Natural killer cell treated with Interleukin-12 subunit alpha and Interleukin-12 subunit beta and Interleukin-15 and Interleukin-18, amount 100 ng/mL, for 72 hours (primary cell): ENCODE results near the gene RTL1. TPM values are rescaled to one million over a fixed set of nuclear protein-coding genes. Genes with fewer than 3 reads are reported as not detected.

Experiments
- ATAC-seq, 2 donors: fragments of 150-1000 bp; cut with Tn5 transposase in 1 of 2; sonication (Bioruptor Pico), chemical (Tn5 transposase) in 1 of 2; 2 replicates each; pipeline ENCODE4 v1.10.0; 2021
- DNase-seq: peaks from one replicate; pipeline ENCODE4 v3.0.0; 2022; ENCODE audit warnings: low spot score
- H3K27ac Mint-ChIP-seq, 2 donors: 1 replicate in 1 of 2; 2 replicates in 1 of 2; pipeline ENCODE4 v1.8.0; 2022; ENCODE audit warnings: mixed read lengths in 2 of 2, mild to moderate bottlenecking in 1 of 2, moderate library complexity in 1 of 2
- H3K27me3 Mint-ChIP-seq, 2 donors: 1 replicate in 1 of 2; 2 replicates in 1 of 2; pipeline ENCODE4 v1.8.0; 2022; ENCODE audit warnings: mixed read lengths in 2 of 2
- H3K36me3 Mint-ChIP-seq: one replicate; pipeline ENCODE4 v1.8.0; 2022; ENCODE audit warnings: mixed read lengths
- H3K4me1 Mint-ChIP-seq, 2 donors: 1 replicate in 1 of 2; 2 replicates in 1 of 2; pipeline ENCODE4 v1.8.0; 2022; ENCODE audit warnings: low read depth in 2 of 2, mixed read lengths in 2 of 2, mild to moderate bottlenecking in 1 of 2
- H3K4me3 Mint-ChIP-seq: one replicate; pipeline ENCODE4 v1.8.0; 2022; ENCODE audit warnings: mixed read lengths
- H3K9me3 Mint-ChIP-seq: 2 replicates; pipeline ENCODE4 v1.8.0; 2022; ENCODE audit warnings: mixed read lengths
- total RNA-seq, 2 donors: library from RNA; stranded (reverse); gene quantifications; one replicate each; pipeline ENCODE4 v1.2.3, GENCODE V29; 2022

RTL1 gene
- total RNA-seq: not detected

- no peaks in the 10 kb centered on the region for H3K36me3 Mint-ChIP-seq
Measured at GRCh38 chr14:100903672-100904185, at the start of gene RTL1. Gene RTL1 (minus strand): TSS chr14:100903722. CDS start chr14:100884788, 18,934 bp downstream.

GRCh38 chr14:100950024-100950423, 46.5 kb upstream of the RTL1 start:
- no peak overlapping the region for H3K4me3 Mint-ChIP-seq
- ATAC-seq (no peak), DNase-seq (no peak)
- no peaks in the 10 kb centered on the region for H3K4me1 Mint-ChIP-seq
- H3K9me3 Mint-ChIP-seq: no peaks in the 10 kb centered on the region
- H3K27me3 Mint-ChIP-seq: peaks cover 13 to 27% of the 10 kb centered on the region in 2 donors
- no peaks in the 10 kb centered on the region for H3K36me3 Mint-ChIP-seq
- H3K27ac Mint-ChIP-seq: no peak overlapping the region

More at GRCh38 chr14:100903672-100904185, at the start of gene RTL1:
- peaks cover 41 to 51% of the 10 kb centered on the region in 2 donors for H3K27me3 Mint-ChIP-seq
- DNase-seq (no peak), ATAC-seq (no peak)
- no peaks in the 10 kb centered on the region for H3K9me3 Mint-ChIP-seq
- H3K4me1 Mint-ChIP-seq: no peaks in the 10 kb centered on the region
- H3K4me3 Mint-ChIP-seq: no peak within 1 kb of the TSS
- no peak within 1 kb of the TSS for H3K27ac Mint-ChIP-seq

GRCh38 chr14:100944052-100944451, 40.5 kb upstream of the RTL1 start:
- no peaks in the 10 kb centered on the region for H3K4me1 Mint-ChIP-seq
- peaks cover 13 to 31% of the 10 kb centered on the region in 2 donors for H3K27me3 Mint-ChIP-seq
- H3K9me3 Mint-ChIP-seq: no peaks in the 10 kb centered on the region
- H3K4me3 Mint-ChIP-seq: no peak overlapping the region
- no peak for ATAC-seq
- DNase-seq: no peak
- no peaks in the 10 kb centered on the region for H3K36me3 Mint-ChIP-seq
- no peak overlapping the region for H3K27ac Mint-ChIP-seq

GRCh38 chr14:100930270-100930669, 26.7 kb upstream of the RTL1 start:
- H3K27ac Mint-ChIP-seq: no peak overlapping the region
- H3K36me3 Mint-ChIP-seq: no peaks in the 10 kb centered on the region
- ATAC-seq: no peak
- no peak overlapping the region for H3K4me3 Mint-ChIP-seq
- H3K9me3 Mint-ChIP-seq: peaks cover 3% of the 10 kb centered on the region
- DNase-seq: no peak
- H3K4me1 Mint-ChIP-seq: no peaks in the 10 kb centered on the region
- H3K27me3 Mint-ChIP-seq: peaks cover 26 to 50% of the 10 kb centered on the region in 2 donors

GRCh38 chr14:100915560-100915959, 12.0 kb upstream of the RTL1 start:
- Mint-ChIP-seq H3K9me3 (no peaks in the 10 kb centered on the region), H3K36me3 (no peaks in the 10 kb centered on the region), H3K27ac (no peak overlapping the region), H3K27me3 (peaks cover 19 to 33% of the 10 kb centered on the region in 2 donors), H3K4me1 (no peaks in the 10 kb centered on the region), H3K4me3 (no peak overlapping the region)
- ATAC-seq (no peak), DNase-seq (no peak)

GRCh38 chr14:100914597-100915021, 11.1 kb upstream of the RTL1 start:
- no peak for ATAC-seq
- no peak overlapping the region for H3K27ac Mint-ChIP-seq

GRCh38 chr14:100911665-100912316, 8.3 kb upstream of the RTL1 start:
- H3K27me3 Mint-ChIP-seq: peaks cover 15 to 38% of the 10 kb centered on the region in 2 donors
- H3K4me3 Mint-ChIP-seq: no peak overlapping the region
- ATAC-seq: no peak
- no peak overlapping the region for H3K27ac Mint-ChIP-seq
- H3K36me3 Mint-ChIP-seq: no peaks in the 10 kb centered on the region
- H3K4me1 Mint-ChIP-seq: no peaks in the 10 kb centered on the region
- H3K9me3 Mint-ChIP-seq: no peaks in the 10 kb centered on the region
- no peak for DNase-seq

More at GRCh38 chr14:100914597-100915021, 11.1 kb upstream of the RTL1 start:
- peaks cover 16 to 38% of the 10 kb centered on the region in 2 donors for H3K27me3 Mint-ChIP-seq
- H3K36me3 Mint-ChIP-seq: no peaks in the 10 kb centered on the region
- H3K9me3 Mint-ChIP-seq: no peaks in the 10 kb centered on the region
- H3K4me3 Mint-ChIP-seq: no peak overlapping the region
- no peak for DNase-seq
- H3K4me1 Mint-ChIP-seq: no peaks in the 10 kb centered on the region

- Mint-ChIP-seq H3K4me3 (no peak overlapping the region), H3K27ac (no peak overlapping the region), H3K36me3 (no peaks in the 10 kb centered on the region), H3K27me3 (peaks cover 16 to 42% of the 10 kb centered on the region in 2 donors), H3K9me3 (no peaks in the 10 kb centered on the region), H3K4me1 (no peaks in the 10 kb centered on the region)
- DNase-seq (no peak), ATAC-seq (peak in 1 of 2 donors; percentile 46)
Measured at GRCh38 chr14:100910888-100911664, 7.6 kb upstream of the RTL1 start.

- Mint-ChIP-seq H3K27me3 (peaks cover 19 to 37% of the 10 kb centered on the region in 2 donors), H3K9me3 (no peaks in the 10 kb centered on the region), H3K36me3 (no peaks in the 10 kb centered on the region), H3K4me3 (no peak overlapping the region), H3K4me1 (no peaks in the 10 kb centered on the region), H3K27ac (no peak overlapping the region)
- ATAC-seq (no peak), DNase-seq (no peak)
Measured at GRCh38 chr14:100909439-100909838, 5.9 kb upstream of the RTL1 start.

- H3K4me1 Mint-ChIP-seq: no peaks in the 10 kb centered on the region
- ATAC-seq (no peak), DNase-seq (no peak)
- H3K36me3 Mint-ChIP-seq: no peaks in the 10 kb centered on the region
- H3K9me3 Mint-ChIP-seq: no peaks in the 10 kb centered on the region
- peaks cover 22 to 30% of the 10 kb centered on the region in 2 donors for H3K27me3 Mint-ChIP-seq
- no peak overlapping the region for H3K4me3 Mint-ChIP-seq
- H3K27ac Mint-ChIP-seq: no peak overlapping the region
Measured at GRCh38 chr14:100907240-100907639, 3.7 kb upstream of the RTL1 start.

GRCh38 chr14:100906420-100906819, 2.9 kb upstream of the RTL1 start:
- H3K9me3 Mint-ChIP-seq: no peaks in the 10 kb centered on the region

GRCh38 chr14:100905166-100905565, 1.6 kb upstream of the RTL1 start:
- Mint-ChIP-seq H3K4me3 (no peak overlapping the region), H3K4me1 (no peaks in the 10 kb centered on the region), H3K9me3 (no peaks in the 10 kb centered on the region), H3K27ac (no peak overlapping the region), H3K36me3 (no peaks in the 10 kb centered on the region), H3K27me3 (peaks cover 34 to 44% of the 10 kb centered on the region in 2 donors)
- DNase-seq (no peak), ATAC-seq (no peak)

More at GRCh38 chr14:100906420-100906819, 2.9 kb upstream of the RTL1 start:
- no peak overlapping the region for H3K4me3 Mint-ChIP-seq
- no peak for DNase-seq
- ATAC-seq: no peak
- no peaks in the 10 kb centered on the region for H3K4me1 Mint-ChIP-seq
- H3K36me3 Mint-ChIP-seq: no peaks in the 10 kb centered on the region
- H3K27me3 Mint-ChIP-seq: peaks cover 29 to 35% of the 10 kb centered on the region in 2 donors
- H3K27ac Mint-ChIP-seq: no peak overlapping the region

GRCh38 chr14:100904307-100905087, 975 bp upstream of the RTL1 start:
- no peak for DNase-seq
- no peak overlapping the region for H3K4me3 Mint-ChIP-seq
- no peaks in the 10 kb centered on the region for H3K4me1 Mint-ChIP-seq
- ATAC-seq: no peak
- H3K9me3 Mint-ChIP-seq: no peaks in the 10 kb centered on the region
- H3K36me3 Mint-ChIP-seq: no peaks in the 10 kb centered on the region
- peaks cover 35 to 44% of the 10 kb centered on the region in 2 donors for H3K27me3 Mint-ChIP-seq
- no peak overlapping the region for H3K27ac Mint-ChIP-seq
